GM21515 (cell line): ENCODE results near the gene MOB3A.

Source experiments
- ATAC-seq: cut with Tn5 transposase; IDR thresholded peaks from one replicate; pipeline ENCODE4 v1.9.1; 2021; ENCODE audit not compliant: unreplicated experiment

MOB3A gene

GRCh38 chr19:2060884-2061494 lies 35.1 kb downstream of the MOB3A start:
- peak; percentile 25 for ATAC-seq

GRCh38 chr19:2059422-2060201 lies 36.5 kb downstream of the MOB3A start:
- ATAC-seq: no peak

- ATAC-seq: no peak
These were observed 37.3 kb downstream of the MOB3A start for GRCh38 chr19:2058570-2059421.

GRCh38 chr19:2057484-2058469 lies 38.3 kb downstream of the MOB3A start:
- ATAC-seq: no peak

GRCh38 chr19:2056837-2057192 lies 39.3 kb downstream of the MOB3A start:
- no peak for ATAC-seq

- ATAC-seq: no peak
These were observed 39.9 kb downstream of the MOB3A start for GRCh38 chr19:2055931-2056836.

- no peak for ATAC-seq
These were observed 41.4 kb downstream of the MOB3A start for GRCh38 chr19:2054763-2055162.

- ATAC-seq: no peak
These were observed 42.3 kb downstream of the MOB3A start for GRCh38 chr19:2053601-2054389.

GRCh38 chr19:2051773-2052704 lies 44.1 kb downstream of the MOB3A start:
- ATAC-seq: no peak

GRCh38 chr19:2050991-2051772 lies 44.9 kb downstream of the MOB3A start, which contains the start of gene MKNK2:
Gene MKNK2 (minus strand): TSS chr19:2051244. CDS start chr19:2050851, 393 bp downstream.
- peak; percentile 52 for ATAC-seq

GRCh38 chr19:2050349-2050990 lies 45.7 kb downstream of the MOB3A start:
- peak; percentile 3 for ATAC-seq

- peak; percentile 0 for ATAC-seq
These were observed 46.3 kb downstream of the MOB3A start for GRCh38 chr19:2049741-2050348.

- no peak for ATAC-seq
These were observed 47.0 kb downstream of the MOB3A start for GRCh38 chr19:2048959-2049740.

- no peak for ATAC-seq
These were observed 47.8 kb downstream of the MOB3A start for GRCh38 chr19:2048104-2048958.
